HG03196 (cell line): ENCODE results near the gene TAGAP.
"Not testable (repeated sequence)": the region's sequence is repeated elsewhere in the genome, so short reads cannot be mapped to it uniquely, and the experiment has no call there.

Experiments
- ATAC-seq: cut with Tn5 transposase; IDR thresholded peaks from one replicate; pipeline ENCODE4 v1.9.1; 2021; ENCODE audit not compliant: unreplicated experiment

The TAGAP gene

DNA sequence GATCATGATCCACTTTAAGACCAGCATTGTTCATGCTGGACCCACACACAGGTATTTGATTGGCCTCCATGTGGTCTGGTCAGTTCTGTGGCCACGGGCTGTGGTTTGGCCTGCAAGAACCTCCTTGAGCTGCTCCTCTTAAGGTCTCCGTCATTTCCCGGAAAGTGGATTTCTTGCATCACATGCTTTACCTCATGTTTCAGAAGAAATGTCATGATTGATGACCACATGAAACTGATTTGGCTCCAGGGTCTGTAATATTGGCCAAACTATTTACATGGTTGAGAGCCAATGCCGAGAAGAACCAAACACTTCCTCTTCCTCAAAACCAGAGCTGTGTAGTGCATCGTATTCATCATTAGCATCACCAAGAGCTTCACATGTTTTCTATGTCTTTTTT is 31.6 kb downstream of the TAGAP start:
- ATAC-seq = no peak

DNA sequence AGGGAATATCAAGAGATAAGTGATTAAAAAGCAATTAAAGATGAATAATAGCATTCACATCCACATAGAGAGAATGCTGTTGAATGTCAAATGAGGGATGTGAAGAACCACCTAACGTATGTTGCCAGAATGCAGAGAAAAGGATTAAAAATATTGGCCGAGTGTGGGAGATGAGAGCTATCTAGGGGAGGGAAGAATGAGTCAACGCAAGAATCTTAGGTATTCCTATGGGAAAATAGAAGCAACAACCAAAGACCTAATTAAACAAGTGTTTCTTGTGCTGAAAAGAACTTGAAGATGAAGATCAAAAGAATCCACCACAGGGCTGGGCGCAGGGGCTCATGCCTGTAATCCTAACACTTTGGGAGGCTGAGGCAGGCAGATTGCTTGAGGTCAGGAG is 32.6 kb downstream of the TAGAP start:
- ATAC-seq = no peak

- not testable (repeated sequence) for ATAC-seq
These were observed 34.7 kb downstream of the TAGAP start for GRCh38 chr6:159010037-159010612.

DNA sequence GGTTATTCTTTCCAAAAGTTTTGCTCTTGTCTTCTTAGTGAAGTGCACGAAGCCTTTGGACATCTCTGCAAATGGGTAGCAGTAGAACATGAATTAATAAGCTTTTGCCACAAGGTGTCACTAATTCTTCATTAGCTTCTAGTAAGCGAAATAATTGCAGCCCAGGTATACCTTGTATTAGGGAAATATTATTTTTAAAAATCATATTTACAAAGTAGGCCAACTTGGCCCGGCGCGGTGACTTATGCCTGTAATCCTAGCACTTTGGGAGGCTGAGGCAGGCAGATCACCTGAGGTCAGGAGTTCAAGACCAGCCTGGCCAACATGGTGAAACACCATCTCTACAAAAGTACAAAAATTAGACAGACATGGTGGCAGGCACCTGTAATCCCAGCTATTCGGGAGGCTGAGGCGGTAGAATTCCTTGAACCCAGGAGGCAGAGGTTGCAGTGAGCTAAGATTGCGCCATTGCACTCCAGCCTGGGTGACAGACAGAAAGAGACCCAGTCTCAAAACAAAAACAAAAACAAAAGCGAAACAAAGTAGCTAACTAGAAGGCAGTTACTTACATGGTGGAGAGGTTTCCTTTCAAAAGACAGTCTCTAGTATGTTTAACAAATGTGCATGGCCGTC is 36.0 kb downstream of the TAGAP start:
- peak; percentile 49 for ATAC-seq

GRCh38 chr6:159007510-159007909 is 37.3 kb downstream of the TAGAP start:
- ATAC-seq = no peak

GRCh38 chr6:159005436-159005835 is 39.4 kb downstream of the TAGAP start:
- ATAC-seq = no peak

DNA sequence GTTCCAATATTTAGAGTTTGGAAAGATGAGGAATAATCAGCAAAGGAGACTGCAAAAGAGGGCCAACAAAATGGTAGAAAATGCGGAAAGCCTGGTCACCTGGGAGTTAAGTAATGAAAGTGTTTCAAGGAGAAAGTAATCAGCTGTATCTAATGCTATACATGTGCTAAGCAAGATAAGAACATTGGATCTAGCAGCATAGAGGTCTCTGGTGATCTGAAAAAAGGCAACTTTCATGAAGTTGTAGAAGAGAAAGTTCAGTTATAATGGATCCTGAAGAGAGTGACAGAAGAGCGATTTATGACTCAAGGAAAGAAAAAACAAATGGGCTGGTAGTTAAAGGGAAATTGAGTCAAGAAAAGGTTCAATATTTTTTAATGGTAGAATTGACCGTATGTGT is 40.2 kb downstream of the TAGAP start:
- no peak for ATAC-seq

DNA sequence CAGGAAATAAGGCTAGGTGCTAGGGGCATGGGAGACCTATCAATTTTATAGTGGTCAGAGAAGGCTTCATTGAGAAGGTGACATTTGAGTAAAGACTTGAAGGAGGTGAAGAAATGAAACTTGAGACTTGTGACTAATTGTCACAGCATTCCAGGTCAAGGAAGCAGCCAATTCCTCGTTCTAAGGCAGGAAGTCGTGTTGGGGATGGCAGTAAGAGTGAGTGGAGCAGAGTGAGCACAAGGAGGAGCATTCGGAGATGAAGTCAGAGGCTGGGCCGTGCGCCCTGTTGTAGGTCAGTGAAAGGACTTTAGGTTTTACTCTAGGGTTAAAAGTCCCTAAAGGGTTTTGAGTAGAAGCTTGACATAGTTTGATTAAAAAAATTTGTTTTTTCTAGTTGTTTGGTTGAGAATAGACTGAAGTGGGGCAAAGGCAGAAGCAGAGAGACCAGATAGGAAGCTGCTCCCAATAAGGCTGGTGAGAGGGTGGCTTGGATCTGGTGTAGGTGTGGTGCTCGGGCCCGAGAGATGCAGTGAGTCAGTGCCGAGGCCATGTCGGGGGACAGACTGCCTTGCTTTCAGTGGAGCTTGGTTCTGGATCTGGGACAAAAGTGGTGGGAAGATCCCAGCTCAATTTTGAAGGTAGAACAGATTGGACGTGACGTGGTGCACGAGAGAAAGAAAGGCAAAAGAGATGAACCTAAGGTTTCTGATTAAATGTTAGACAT is 42.2 kb downstream of the TAGAP start:
- no peak for ATAC-seq

GRCh38 chr6:158999666-159000403 is 45.0 kb downstream of the TAGAP start, which contains the start of gene RSPH3:
Gene RSPH3, minus strand, starts transcription at chr6:159000202. Its CDS starts 652 bp downstream, at chr6:158999550.
- ATAC-seq = peak; percentile 94

- peak; percentile 28 for ATAC-seq
These were observed 45.6 kb downstream of the TAGAP start for GRCh38 chr6:158999154-158999665.

- no peak for ATAC-seq
These were observed 47.9 kb downstream of the TAGAP start for GRCh38 chr6:158996856-158997255.

DNA sequence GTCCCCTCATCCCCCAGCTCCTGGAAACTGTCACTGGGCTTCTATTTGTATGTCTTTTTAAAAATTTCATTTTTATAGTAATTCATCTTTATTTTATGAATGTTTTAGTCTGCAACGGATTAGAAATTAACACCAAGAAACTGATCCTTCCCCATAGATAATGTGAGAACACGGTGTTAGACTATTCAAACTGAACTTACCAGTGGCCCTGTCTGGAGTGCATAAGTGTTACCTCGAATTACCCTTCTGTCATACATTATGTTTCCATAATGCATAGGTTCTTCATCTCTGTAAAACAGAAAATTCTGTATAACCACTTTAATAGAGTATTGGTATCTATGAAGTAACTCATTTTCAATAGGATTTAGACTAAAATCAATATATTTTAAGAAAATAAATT is 51.2 kb downstream of the TAGAP start:
- no peak for ATAC-seq

DNA sequence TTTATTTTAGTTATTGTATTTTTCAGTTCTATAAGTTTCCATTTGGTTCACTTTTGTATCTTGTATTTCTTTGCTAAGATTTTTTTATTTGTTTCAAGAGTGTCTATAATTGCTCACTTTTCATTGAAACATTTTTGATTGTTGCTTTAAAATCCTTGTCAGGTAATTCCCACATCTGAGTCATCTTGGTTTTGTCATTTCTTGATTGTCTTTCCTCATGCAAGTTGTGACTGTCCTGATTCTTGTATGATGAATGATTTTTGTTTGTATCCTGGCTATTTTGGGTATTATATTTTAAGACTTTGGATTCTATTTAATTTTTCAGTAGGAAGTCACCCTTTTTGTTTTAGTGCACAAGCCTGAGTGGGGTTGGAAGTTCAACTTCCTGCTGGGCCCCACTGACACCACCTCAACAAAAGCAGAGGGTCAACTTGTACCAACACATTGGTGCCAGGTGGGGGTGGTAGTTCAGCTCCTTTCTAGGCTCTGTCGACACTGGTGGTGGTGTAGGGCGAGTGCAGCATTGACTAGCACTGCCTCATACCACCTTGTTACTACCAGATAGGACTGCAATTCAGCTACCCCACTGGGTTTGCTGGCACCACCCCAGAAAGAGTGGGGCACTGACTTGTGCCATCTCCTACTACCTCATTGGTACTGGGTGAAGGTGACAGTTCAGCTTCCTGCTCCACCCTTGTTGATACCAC is 53.6 kb downstream of the TAGAP start:
- ATAC-seq = no peak

DNA sequence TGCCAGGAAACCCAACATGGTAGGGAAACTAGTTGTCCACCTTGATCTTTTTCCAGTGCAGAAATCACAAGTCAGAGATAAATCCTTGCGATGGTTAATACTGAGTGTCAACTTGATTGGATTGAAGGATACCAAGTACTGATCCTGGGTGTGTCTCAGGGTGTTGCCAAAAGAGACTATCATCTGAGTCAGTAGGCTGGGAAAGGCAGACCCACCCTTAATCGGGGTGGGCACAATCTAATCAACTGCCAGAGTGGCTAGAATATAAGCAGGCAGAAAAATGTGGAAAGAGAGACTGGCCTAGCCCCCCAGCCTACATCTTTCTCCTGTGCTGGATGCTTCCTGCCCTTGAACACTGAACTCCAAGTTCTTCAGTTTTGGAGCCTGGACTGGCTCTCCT is 55.1 kb downstream of the TAGAP start:
- ATAC-seq = not testable (repeated sequence)

GRCh38 chr6:158988477-158988876 is 56.3 kb downstream of the TAGAP start:
- no peak for ATAC-seq

- no peak for ATAC-seq
These were observed 57.1 kb downstream of the TAGAP start for GRCh38 chr6:158987657-158988056.
